ENCODE data around the gene NUBP1.

GRCh38 chr16:10729104-10730048 lies 14.3 kb upstream of the NUBP1 start:
- TF ChIP-seq RAD21 (CRISPR knock-in tag; conservative IDR thresholded peaks at IDR 0.05 in 1 of 2, IDR thresholded peaks at IDR 0.05 in 1 of 2) (no peak), EP300 (IDR thresholded peaks at IDR 0.05; ENCODE audit: low read length) (no peak), POLR2A (conservative IDR thresholded peaks at IDR 0.05) (no peak), CTCF (IDR thresholded peaks at IDR 0.05 in 2 of 3, conservative IDR thresholded peaks at IDR 0.05 in 1 of 3; ENCODE audit: insufficient read depth in 2 of 3, low read depth in 1 of 3, low read length in 3 of 3) (peak in 1 of 3 experiments; percentile 27; a peak in 1 of 6 replicates), TSC22D4 (tag; IDR thresholded peaks at IDR 0.05) (no peak), ZNF263 (CRISPR knock-in tag; IDR thresholded peaks at IDR 0.05; ENCODE audit: borderline replicate concordance) (no peak), KDM1A (IDR thresholded peaks at IDR 0.05) (no peak), ZNF146 (CRISPR knock-in tag; IDR thresholded peaks at IDR 0.05; ENCODE audit: unreplicated experiment) (no peak), MAZ (CRISPR knock-in tag; conservative IDR thresholded peaks at IDR 0.05 in 1 of 2, IDR thresholded peaks at IDR 0.05 in 1 of 2) (no peak), HMG20B (CRISPR knock-in tag; IDR thresholded peaks at IDR 0.05) (no peak), GTF2F1 (IDR thresholded peaks at IDR 0.05; ENCODE audit: low read depth, low read length) (no peak), RNF2 (IDR thresholded peaks at IDR 0.05) (no peak), ESRRA (IDR thresholded peaks at IDR 0.05; ENCODE audit: borderline replicate concordance, low read depth) (no peak)

Measured in K562 (cell line).